WTC11 (cell line): Measurements from ENCODE around the gene BCAT1. TPM values are rescaled to one million over a fixed set of nuclear protein-coding genes. Genes with fewer than 3 reads are reported as not detected.

ENCODE experiments used
- ATAC-seq: fragments of 200-7000 bp; cut with Tn5 transposase; 2 replicates; pipeline ENCODE4 v1.10.0; 2021; ENCODE audit warnings: mild to moderate bottlenecking, moderate library complexity
- CTCF ChIA-PET: fragments of 300-600 bp; sonication (Branson Sonifier 250); formaldehyde crosslinking; loops from one replicate; lab custom pipeline; 2021; ENCODE audit warnings: antibody characterized with exemption; lab: Charles Lee
- POLR2A ChIA-PET: fragments of 350-600 bp; sonication (Branson Sonifier 250); formaldehyde crosslinking; loops from one replicate; lab custom pipeline; 2021; ENCODE audit warnings: antibody characterized with exemption; lab: Charles Lee
- DNase-seq: peaks from one replicate; pipeline ENCODE4 v3.0.0; 2021; ENCODE audit warnings: low spot score
- H3K27ac Mint-ChIP-seq: 2 replicates; pipeline ENCODE4 v1.8.0; 2021; ENCODE audit warnings: mixed read lengths
- H3K27me3 Mint-ChIP-seq: 2 replicates; pipeline ENCODE4 v1.8.0; 2021; ENCODE audit warnings: low read depth, mild to moderate bottlenecking, moderate library complexity, mixed read lengths
- H3K36me3 Mint-ChIP-seq: 2 replicates; pipeline ENCODE4 v1.8.0; 2021; ENCODE audit warnings: mixed read lengths
- H3K4me1 Mint-ChIP-seq: 2 replicates; pipeline ENCODE4 v1.8.0; 2022; ENCODE audit warnings: mixed read lengths
- H3K4me3 Mint-ChIP-seq: 2 replicates; pipeline ENCODE4 v1.8.0; 2021; ENCODE audit warnings: mild to moderate bottlenecking, moderate library complexity, mixed read lengths
- H3K9me3 Mint-ChIP-seq: 2 replicates; pipeline ENCODE4 v1.8.0; 2021; ENCODE audit warnings: mixed read lengths
- AFF4 ChIP-seq: sonication (generic); formaldehyde crosslinking; IDR thresholded peaks from 2 replicates; pipeline ENCODE4 v1.8.1; 2023; ENCODE audit warnings: mild to moderate bottlenecking, missing genetic modification reagents, borderline replicate concordance
- ATF1 ChIP-seq: sonication (generic); formaldehyde crosslinking; IDR thresholded peaks from 2 replicates; pipeline ENCODE4 v1.8.1; 2023; ENCODE audit warnings: mild to moderate bottlenecking, moderate library complexity, missing genetic modification reagents
- CBFB ChIP-seq: sonication (generic); formaldehyde crosslinking; IDR thresholded peaks from 2 replicates; pipeline ENCODE4 v1.8.1; 2022; ENCODE audit warnings: mild to moderate bottlenecking, low read depth, missing genetic modification reagents
- CREM ChIP-seq: sonication (generic); formaldehyde crosslinking; IDR thresholded peaks from 2 replicates; pipeline ENCODE4 v1.8.1; 2022; ENCODE audit warnings: mild to moderate bottlenecking, missing genetic modification reagents, moderate library complexity
- E2F1 ChIP-seq: sonication (generic); formaldehyde crosslinking; IDR thresholded peaks from 2 replicates; pipeline ENCODE4 v1.8.0; 2022; ENCODE audit warnings: mild to moderate bottlenecking, missing genetic modification reagents
- ESRRA ChIP-seq: sonication (generic); formaldehyde crosslinking; IDR thresholded peaks from 2 replicates; pipeline ENCODE4 v1.8.1; 2022; ENCODE audit warnings: mild to moderate bottlenecking, missing genetic modification reagents, borderline replicate concordance
- ETV6 ChIP-seq: sonication (generic); formaldehyde crosslinking; IDR thresholded peaks from 2 replicates; pipeline ENCODE4 v1.8.1; 2022; ENCODE audit warnings: mild to moderate bottlenecking, missing genetic modification reagents
- FOXJ3 ChIP-seq: sonication (generic); formaldehyde crosslinking; IDR thresholded peaks from 2 replicates; pipeline ENCODE4 v1.9.0; 2021; ENCODE audit warnings: missing genetic modification reagents, mild to moderate bottlenecking, borderline replicate concordance
- GTF2I ChIP-seq: fragments of 250-450 bp; sonication (Bioruptor Pico); conservative IDR thresholded peaks from 2 replicates; pipeline ENCODE4 v1.4.0; 2021; ENCODE audit warnings: mild to moderate bottlenecking
- MXD4 ChIP-seq: fragments of 250-450 bp; sonication (Bioruptor Pico); IDR thresholded peaks from 2 replicates; pipeline ENCODE4 v1.8.0; 2021; ENCODE audit warnings: mild to moderate bottlenecking, moderate library complexity, borderline replicate concordance
- MYBL2 ChIP-seq: sonication (generic); formaldehyde crosslinking; IDR thresholded peaks from 2 replicates; pipeline ENCODE4 v1.8.1; 2023; ENCODE audit warnings: mild to moderate bottlenecking, moderate library complexity, missing genetic modification reagents
- NFATC4 ChIP-seq: fragments of 250-450 bp; sonication (Bioruptor Pico); IDR thresholded peaks from 2 replicates; pipeline ENCODE4 v1.9.0; 2021; ENCODE audit warnings: mild to moderate bottlenecking
- SP1 ChIP-seq: sonication (generic); formaldehyde crosslinking; conservative IDR thresholded peaks from 2 replicates; pipeline ENCODE4 v1.8.1; 2022; ENCODE audit warnings: missing genetic modification reagents
- ZNF532 ChIP-seq: fragments of 250-450 bp; sonication (Bioruptor Pico); IDR thresholded peaks from 2 replicates; pipeline ENCODE4 v1.9.0; 2021; ENCODE audit warnings: mild to moderate bottlenecking, borderline replicate concordance
- total RNA-seq: library from RNA; stranded (reverse); gene quantifications from 3 replicates; pipeline ENCODE4 v1.2.3, GENCODE V29; 2021
- TF ChIP-seq, protein P1 (sequence below): sonication (generic); formaldehyde crosslinking; IDR thresholded peaks from 2 replicates; pipeline ENCODE4 v1.8.1; 2022; ENCODE audit warnings: low read depth, mild to moderate bottlenecking, moderate library complexity, missing genetic modification reagents, borderline replicate concordance
- TF ChIP-seq, protein P2 (sequence below): sonication (generic); formaldehyde crosslinking; IDR thresholded peaks from 2 replicates; pipeline ENCODE4 v1.8.1; 2022; ENCODE audit warnings: low read depth, missing genetic modification reagents, borderline replicate concordance
- TF ChIP-seq, protein P3 (sequence below): fragments of 250-450 bp; sonication (Bioruptor Pico); IDR thresholded peaks from 2 replicates; pipeline ENCODE4 v1.9.0; 2021; ENCODE audit warnings: mild to moderate bottlenecking

The BCAT1 gene
- total RNA-seq, 1 experiment from 2014 or later, result 267 TPM

GRCh38 chr12:24806386-24806785 is 142.5 kb downstream of the BCAT1 start (continued):
- TF ChIP-seq ZNF532 (CRISPR knock-in tag), result no peak
- TF ChIP-seq, protein P1, sequence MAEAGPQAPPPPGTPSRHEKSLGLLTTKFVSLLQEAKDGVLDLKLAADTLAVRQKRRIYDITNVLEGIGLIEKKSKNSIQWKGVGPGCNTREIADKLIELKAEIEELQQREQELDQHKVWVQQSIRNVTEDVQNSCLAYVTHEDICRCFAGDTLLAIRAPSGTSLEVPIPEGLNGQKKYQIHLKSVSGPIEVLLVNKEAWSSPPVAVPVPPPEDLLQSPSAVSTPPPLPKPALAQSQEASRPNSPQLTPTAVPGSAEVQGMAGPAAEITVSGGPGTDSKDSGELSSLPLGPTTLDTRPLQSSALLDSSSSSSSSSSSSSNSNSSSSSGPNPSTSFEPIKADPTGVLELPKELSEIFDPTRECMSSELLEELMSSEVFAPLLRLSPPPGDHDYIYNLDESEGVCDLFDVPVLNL, result no peak
- no peak for TF ChIP-seq ATF1 (CRISPR knock-in tag)
- no peak for TF ChIP-seq CBFB
- no peak for TF ChIP-seq ETV6 (CRISPR knock-in tag)

DNA sequence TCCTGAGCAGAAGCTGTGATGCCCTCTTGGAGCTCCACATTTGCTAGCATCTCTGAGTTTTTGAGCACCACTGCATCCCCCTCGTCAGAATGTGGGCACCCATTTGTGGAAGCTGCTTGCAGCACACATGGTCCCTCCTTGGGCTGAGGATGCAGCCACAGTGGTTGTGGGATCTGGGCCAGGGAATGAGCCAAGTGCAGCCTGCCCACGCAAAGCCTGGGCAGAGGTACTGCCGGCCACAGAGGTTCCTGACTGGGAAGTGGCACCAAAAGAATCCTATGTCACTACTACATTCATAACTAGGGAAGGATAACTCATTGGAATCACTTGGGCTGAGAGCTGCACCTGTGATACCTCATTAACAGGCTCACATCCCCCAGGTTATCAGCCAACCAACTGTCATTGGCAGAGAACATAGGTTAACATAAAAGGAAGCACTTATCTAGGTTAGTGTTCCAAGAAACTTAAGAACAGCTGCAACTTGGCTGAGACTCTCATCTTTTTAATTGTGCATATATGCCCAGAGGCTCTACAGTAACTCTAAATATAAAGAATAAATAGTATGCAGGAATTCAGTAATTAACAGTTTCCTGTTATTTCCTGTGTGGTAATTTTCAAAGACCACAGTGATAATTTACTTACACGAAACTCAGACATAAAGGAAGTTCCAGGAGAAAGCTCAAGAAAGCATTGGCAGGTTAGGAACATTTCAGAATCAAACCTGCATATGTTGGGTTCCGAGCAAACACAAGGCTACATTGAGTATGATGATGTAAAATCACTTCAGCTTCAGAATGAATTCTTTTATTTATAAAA is 145.3 kb downstream of the BCAT1 start:
- H3K27ac Mint-ChIP-seq, result no peak overlapping the region
- no peak for ATAC-seq
- H3K9me3 Mint-ChIP-seq, result peaks cover 40% of the 10 kb centered on the region
- no peaks in the 10 kb centered on the region for H3K27me3 Mint-ChIP-seq
- H3K4me1 Mint-ChIP-seq, result no peaks in the 10 kb centered on the region
- CTCF ChIA-PET, result no interaction called here
- H3K36me3 Mint-ChIP-seq, result peaks cover 18% of the 10 kb centered on the region
- DNase-seq, result no peak
- POLR2A ChIA-PET, result no interaction called here
- no peak overlapping the region for H3K4me3 Mint-ChIP-seq
- TF ChIP-seq AFF4 (CRISPR knock-in tag), result no peak
- TF ChIP-seq, protein P2, sequence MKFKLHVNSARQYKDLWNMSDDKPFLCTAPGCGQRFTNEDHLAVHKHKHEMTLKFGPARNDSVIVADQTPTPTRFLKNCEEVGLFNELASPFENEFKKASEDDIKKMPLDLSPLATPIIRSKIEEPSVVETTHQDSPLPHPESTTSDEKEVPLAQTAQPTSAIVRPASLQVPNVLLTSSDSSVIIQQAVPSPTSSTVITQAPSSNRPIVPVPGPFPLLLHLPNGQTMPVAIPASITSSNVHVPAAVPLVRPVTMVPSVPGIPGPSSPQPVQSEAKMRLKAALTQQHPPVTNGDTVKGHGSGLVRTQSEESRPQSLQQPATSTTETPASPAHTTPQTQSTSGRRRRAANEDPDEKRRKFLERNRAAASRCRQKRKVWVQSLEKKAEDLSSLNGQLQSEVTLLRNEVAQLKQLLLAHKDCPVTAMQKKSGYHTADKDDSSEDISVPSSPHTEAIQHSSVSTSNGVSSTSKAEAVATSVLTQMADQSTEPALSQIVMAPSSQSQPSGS, result no peak
- no peak for TF ChIP-seq MXD4 (CRISPR knock-in tag)
- no peak for TF ChIP-seq ESRRA
- no peak for TF ChIP-seq ZNF532 (CRISPR knock-in tag)
- TF ChIP-seq CREM, result no peak
- no peak for TF ChIP-seq NFATC4 (CRISPR knock-in tag)
- TF ChIP-seq FOXJ3, result no peak
- TF ChIP-seq E2F1 (CRISPR knock-in tag), result no peak
- no peak for TF ChIP-seq MYBL2 (CRISPR knock-in tag)
- no peak for TF ChIP-seq GTF2I (CRISPR knock-in tag)
- no peak for TF ChIP-seq SP1 (CRISPR knock-in tag)
- TF ChIP-seq, protein P3, sequence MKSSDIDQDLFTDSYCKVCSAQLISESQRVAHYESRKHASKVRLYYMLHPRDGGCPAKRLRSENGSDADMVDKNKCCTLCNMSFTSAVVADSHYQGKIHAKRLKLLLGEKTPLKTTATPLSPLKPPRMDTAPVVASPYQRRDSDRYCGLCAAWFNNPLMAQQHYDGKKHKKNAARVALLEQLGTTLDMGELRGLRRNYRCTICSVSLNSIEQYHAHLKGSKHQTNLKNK (CRISPR knock-in tag), result no peak
